H1 (cell line): ENCODE results near the gene DIP2C. TPM values are rescaled to one million over a fixed set of nuclear protein-coding genes. Genes with fewer than 3 reads are reported as not detected.

Experiments used
- polyA plus RNA-seq, 7 experiments: library from polyadenylated mRNA; depleted of rRNA in 3 of 7; stranded (reverse) in 5 of 7; unstranded in 2 of 7; fragments of >200 nt in 5 of 7; fragments of 200-250 nt in 2 of 7; gene quantifications; 1 replicate in 5 of 7; 2 replicates in 1 of 7; 4 replicates in 1 of 7; pipeline versions ENCODE4 v1.2.1 to v1.2.3, GENCODE V29; 2011 to 2013; ENCODE audit warnings: missing spikeins in 2 of 7, mixed read lengths in 2 of 7
- total RNA-seq: library from RNA; stranded (reverse); fragmentation: NEBNext Ultra II Directional; extraction: Animal tissue kit (Norgen Biotek cat#: 25700); gene quantifications from 2 replicates; pipeline ENCODE4 v1.2.1, GENCODE V29; 2021
- TF ChIP-seq, protein P1 (sequence below): IDR thresholded peaks from 2 replicates; pipeline ENCODE4 v1.6.1; 2011; ENCODE audit warnings: low read length, improper control_type of control experiment

DIP2C gene
- total and polyA plus RNA-seq, 2 of the 8 experiments (the other 6 are each of a cell fraction or from before 2014, with no cell fraction given) = 3.8 to 9.3 TPM

DNA sequence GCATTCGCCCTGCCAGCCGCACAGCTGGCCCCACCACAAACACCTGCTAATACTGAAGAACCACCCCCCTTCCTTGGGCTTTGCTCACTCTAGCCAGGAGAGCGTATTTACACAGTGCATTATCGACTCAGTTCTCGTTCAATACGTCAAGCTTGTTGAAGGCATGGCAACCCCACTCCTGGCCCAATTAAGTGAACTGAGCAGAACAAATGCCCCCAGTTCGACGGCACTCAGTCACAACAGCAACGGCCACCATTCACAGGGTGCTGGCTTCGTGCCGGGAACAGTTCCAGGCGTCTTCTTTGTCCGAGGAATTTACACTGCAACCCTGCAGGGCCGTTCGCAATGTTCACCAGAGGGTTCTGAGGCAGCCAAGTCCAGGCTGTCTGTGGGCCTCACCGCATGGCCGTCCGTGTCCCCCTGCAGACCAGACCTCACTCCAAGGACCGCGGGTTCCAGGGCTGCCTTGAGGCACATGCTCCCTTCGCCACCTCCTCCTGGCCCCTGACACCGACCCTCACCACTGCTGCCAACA is 175.3 kb downstream of the DIP2C start (continued):
- TF ChIP-seq, protein P1, sequence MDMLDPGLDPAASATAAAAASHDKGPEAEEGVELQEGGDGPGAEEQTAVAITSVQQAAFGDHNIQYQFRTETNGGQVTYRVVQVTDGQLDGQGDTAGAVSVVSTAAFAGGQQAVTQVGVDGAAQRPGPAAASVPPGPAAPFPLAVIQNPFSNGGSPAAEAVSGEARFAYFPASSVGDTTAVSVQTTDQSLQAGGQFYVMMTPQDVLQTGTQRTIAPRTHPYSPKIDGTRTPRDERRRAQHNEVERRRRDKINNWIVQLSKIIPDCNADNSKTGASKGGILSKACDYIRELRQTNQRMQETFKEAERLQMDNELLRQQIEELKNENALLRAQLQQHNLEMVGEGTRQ = no peak
